G401 (cell line): ENCODE results near the gene DHRSX. TPM values are rescaled to one million over a fixed set of nuclear protein-coding genes. Genes with fewer than 3 reads are reported as not detected.
"Not testable (repeated sequence)": the region's sequence is repeated elsewhere in the genome, so short reads cannot be mapped to it uniquely, and the experiment has no call there.

ENCODE experiments used
- DNase-seq: peaks from one replicate; pipeline ENCODE4 v3.0.0-alpha.2; 2015; ENCODE audit warnings: low spot score
- in situ Hi-C: cut with HindIII; loops from 2 replicates; pipeline ENCODE4 v1.10.0; 2016; ENCODE audit warnings: low sequenced_read_pairs, mixed read lengths
- total RNA-seq: library from RNA; depleted of rRNA; stranded (reverse); fragments of >200 nt; shearing (Covaris generic); gene quantifications from 2 replicates; pipeline ENCODE4 v1.2.3, GENCODE V29; 2014

The DHRSX gene
- total RNA-seq, 1 experiment from 2014 or later = 12.9 TPM

- in situ Hi-C loops = no loop called here
- DNase-seq = no peak
Observed at GRCh38 chrX:2462780-2463179, 38.0 kb downstream of the DHRSX start.

GRCh38 chrX:2462074-2462473, 38.7 kb downstream of the DHRSX start:
- in situ Hi-C loops = no loop called here
- no peak for DNase-seq

GRCh38 chrX:2461711-2462016, 39.1 kb downstream of the DHRSX start:
- in situ Hi-C loops = no loop called here

GRCh38 chrX:2460821-2461710, 39.7 kb downstream of the DHRSX start:
- in situ Hi-C loops, DNase-seq: not testable (repeated sequence)

More at GRCh38 chrX:2461711-2462016, 39.1 kb downstream of the DHRSX start:
- DNase-seq = no peak

- DNase-seq, in situ Hi-C loops: not testable (repeated sequence)
Observed at GRCh38 chrX:2460048-2460447, 40.7 kb downstream of the DHRSX start.

GRCh38 chrX:2458309-2458708, 42.5 kb downstream of the DHRSX start:
- no peak for DNase-seq
- in situ Hi-C loops = no loop called here

- in situ Hi-C loops = no loop called here
Observed at GRCh38 chrX:2457289-2458133, 43.3 kb downstream of the DHRSX start.

GRCh38 chrX:2456091-2456490, 44.7 kb downstream of the DHRSX start:
- in situ Hi-C loops, DNase-seq: not testable (repeated sequence)

More at GRCh38 chrX:2457289-2458133, 43.3 kb downstream of the DHRSX start:
- peak; percentile 69 for DNase-seq

- DNase-seq, in situ Hi-C loops: not testable (repeated sequence)
Observed at GRCh38 chrX:2454620-2455019, 46.2 kb downstream of the DHRSX start.

- in situ Hi-C loops = no loop called here
- no peak for DNase-seq
Observed at GRCh38 chrX:2452799-2453198, 48.0 kb downstream of the DHRSX start.

- in situ Hi-C loops = no loop called here
Observed at GRCh38 chrX:2452317-2452784, 48.4 kb downstream of the DHRSX start.

GRCh38 chrX:2451501-2452316, 49.1 kb downstream of the DHRSX start:
- in situ Hi-C loops = no loop called here
- DNase-seq = peak; percentile 17

More at GRCh38 chrX:2452317-2452784, 48.4 kb downstream of the DHRSX start:
- DNase-seq = no peak

GRCh38 chrX:2450681-2451080, 50.1 kb downstream of the DHRSX start:
- in situ Hi-C loops = no loop called here
- no peak for DNase-seq

- DNase-seq = no peak
- in situ Hi-C loops = no loop called here
Observed at GRCh38 chrX:2449135-2449886, 51.5 kb downstream of the DHRSX start.

GRCh38 chrX:2447484-2447883, 53.3 kb downstream of the DHRSX start:
- in situ Hi-C loops = no loop called here
- DNase-seq = no peak

GRCh38 chrX:2446815-2447214, 54.0 kb downstream of the DHRSX start:
- in situ Hi-C loops = no loop called here
- no peak for DNase-seq

GRCh38 chrX:2445662-2446623, 54.8 kb downstream of the DHRSX start:
- no peak for DNase-seq
- in situ Hi-C loops = no loop called here
